GM18498 (cell line): ENCODE data around the gene PHAF1.

Experiments used
- ATAC-seq: cut with Tn5 transposase; IDR thresholded peaks from one replicate; pipeline ENCODE4 v1.9.1; 2021; ENCODE audit warnings: mild to moderate bottlenecking, moderate library complexity; ENCODE audit not compliant: unreplicated experiment

PHAF1 gene

GRCh38 chr16:67191995-67192681 is 82.4 kb downstream of the PHAF1 start, which contains the start of gene E2F4:
Gene E2F4, plus strand, starts transcription at chr16:67192155. Its CDS starts 73 bp downstream, at chr16:67192228.
- peak; percentile 89 for ATAC-seq

- ATAC-seq, result no peak
Measured at GRCh38 chr16:67192781-67193361, 83.1 kb downstream of the PHAF1 start.

- ATAC-seq, result no peak
Measured at GRCh38 chr16:67193536-67193935, 83.8 kb downstream of the PHAF1 start.

GRCh38 chr16:67194260-67194659 is 84.5 kb downstream of the PHAF1 start:
- ATAC-seq, result no peak

- ATAC-seq, result no peak
Measured at GRCh38 chr16:67195676-67196075, 85.9 kb downstream of the PHAF1 start.

GRCh38 chr16:67196881-67197280 is 87.1 kb downstream of the PHAF1 start:
- ATAC-seq, result no peak

- ATAC-seq, result no peak
Measured at GRCh38 chr16:67197704-67198103, 88.0 kb downstream of the PHAF1 start.
